ENCODE measurements around the gene LRRIQ4. TPM values are rescaled to one million over a fixed set of nuclear protein-coding genes. Genes with fewer than 3 reads are reported as not detected.

The LRRIQ4 gene
- total RNA-seq, 2 donors from 2014 or later: not detected

DNA sequence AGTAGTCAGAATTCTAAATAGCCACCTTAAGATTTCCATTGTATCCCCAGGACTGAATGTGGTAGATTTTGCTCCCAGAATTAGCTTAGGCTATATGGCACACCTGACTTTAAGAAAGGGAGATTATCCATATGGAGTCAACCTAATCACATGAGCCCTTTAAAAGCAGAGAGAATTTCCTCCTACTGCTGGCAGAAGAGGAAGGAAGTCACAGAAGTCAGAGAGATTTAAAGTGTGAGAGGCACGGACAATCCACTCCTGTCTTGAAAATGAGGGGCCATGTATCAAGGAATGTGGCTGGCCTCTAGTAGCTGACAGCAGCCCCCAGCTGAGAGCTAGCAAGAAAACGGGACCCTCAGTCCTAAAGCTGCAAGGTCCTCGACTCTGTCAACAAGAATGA lies 30.3 kb downstream of the LRRIQ4 start:
- H3K27me3 ChIP-seq (replicated peaks; ENCODE audit: insufficient read depth): no peaks in the 10 kb centered on the region
- no peak overlapping the region for H3K27ac ChIP-seq
- ATAC-seq (ENCODE audit: insufficient number of reproducible peaks, low FRiP score, low read depth) (no peak), DNase-seq (ENCODE audit: low spot score) (no peak)
- H3K4me1 ChIP-seq (ENCODE audit: control insufficient read depth in 1 of 2, low read depth in 2 of 2): no peaks in the 10 kb centered on the region
- H3K9me3 ChIP-seq: no peaks in the 10 kb centered on the region
- no peaks in the 10 kb centered on the region for H3K36me3 ChIP-seq
- no peak overlapping the region for H3K4me3 ChIP-seq
- TF ChIP-seq, protein P1, sequence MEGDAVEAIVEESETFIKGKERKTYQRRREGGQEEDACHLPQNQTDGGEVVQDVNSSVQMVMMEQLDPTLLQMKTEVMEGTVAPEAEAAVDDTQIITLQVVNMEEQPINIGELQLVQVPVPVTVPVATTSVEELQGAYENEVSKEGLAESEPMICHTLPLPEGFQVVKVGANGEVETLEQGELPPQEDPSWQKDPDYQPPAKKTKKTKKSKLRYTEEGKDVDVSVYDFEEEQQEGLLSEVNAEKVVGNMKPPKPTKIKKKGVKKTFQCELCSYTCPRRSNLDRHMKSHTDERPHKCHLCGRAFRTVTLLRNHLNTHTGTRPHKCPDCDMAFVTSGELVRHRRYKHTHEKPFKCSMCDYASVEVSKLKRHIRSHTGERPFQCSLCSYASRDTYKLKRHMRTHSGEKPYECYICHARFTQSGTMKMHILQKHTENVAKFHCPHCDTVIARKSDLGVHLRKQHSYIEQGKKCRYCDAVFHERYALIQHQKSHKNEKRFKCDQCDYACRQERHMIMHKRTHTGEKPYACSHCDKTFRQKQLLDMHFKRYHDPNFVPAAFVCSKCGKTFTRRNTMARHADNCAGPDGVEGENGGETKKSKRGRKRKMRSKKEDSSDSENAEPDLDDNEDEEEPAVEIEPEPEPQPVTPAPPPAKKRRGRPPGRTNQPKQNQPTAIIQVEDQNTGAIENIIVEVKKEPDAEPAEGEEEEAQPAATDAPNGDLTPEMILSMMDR (IDR thresholded peaks at IDR 0.05): no peak

DNA sequence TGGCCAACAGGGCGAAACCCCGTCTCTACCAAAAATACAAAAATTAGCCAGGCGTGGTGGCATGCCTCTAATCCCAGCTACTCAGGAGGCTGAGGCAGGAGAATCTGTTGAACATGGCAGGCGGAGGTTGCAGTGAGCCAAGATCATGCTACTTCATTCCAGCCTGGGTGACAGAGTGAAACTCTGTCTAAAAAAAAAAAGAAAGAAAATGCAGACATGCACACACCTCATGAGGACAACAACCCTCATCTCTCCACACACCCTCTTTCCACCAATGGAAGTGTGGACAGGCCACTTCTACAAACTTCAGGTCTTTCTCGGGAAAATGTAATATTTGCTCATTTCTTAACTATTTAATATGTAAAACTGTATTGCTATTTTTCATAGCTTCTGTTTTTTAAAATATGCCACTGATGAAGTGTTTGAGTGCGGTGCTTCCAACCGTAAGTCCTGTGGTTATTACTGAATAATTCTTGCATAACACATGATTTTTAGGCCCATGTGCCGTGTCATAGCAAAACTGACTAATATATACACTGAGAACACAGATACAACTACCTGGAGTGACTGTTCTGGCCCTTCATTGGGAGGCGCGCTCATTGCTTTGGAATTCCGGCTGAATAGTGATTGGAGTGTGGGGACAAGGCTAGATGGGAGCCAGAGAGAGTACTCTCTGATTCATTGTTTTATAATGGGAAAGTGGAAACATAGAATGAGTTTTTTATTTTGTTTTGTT lies 34.0 kb downstream of the LRRIQ4 start:
- Histone ChIP-seq H3K36me3 (no peaks in the 10 kb centered on the region), H3K27ac (no peak overlapping the region), H3K4me1 (ENCODE audit: control insufficient read depth in 1 of 2, low read depth in 2 of 2) (no peaks in the 10 kb centered on the region), H3K9me3 (no peaks in the 10 kb centered on the region), H3K27me3 (replicated peaks; ENCODE audit: insufficient read depth) (no peaks in the 10 kb centered on the region), H3K4me3 (no peak overlapping the region)
- DNase-seq (ENCODE audit: low spot score) (no peak), ATAC-seq (ENCODE audit: insufficient number of reproducible peaks, low FRiP score, low read depth) (no peak)
- TF ChIP-seq, protein P1 (IDR thresholded peaks at IDR 0.05): no peak

DNA sequence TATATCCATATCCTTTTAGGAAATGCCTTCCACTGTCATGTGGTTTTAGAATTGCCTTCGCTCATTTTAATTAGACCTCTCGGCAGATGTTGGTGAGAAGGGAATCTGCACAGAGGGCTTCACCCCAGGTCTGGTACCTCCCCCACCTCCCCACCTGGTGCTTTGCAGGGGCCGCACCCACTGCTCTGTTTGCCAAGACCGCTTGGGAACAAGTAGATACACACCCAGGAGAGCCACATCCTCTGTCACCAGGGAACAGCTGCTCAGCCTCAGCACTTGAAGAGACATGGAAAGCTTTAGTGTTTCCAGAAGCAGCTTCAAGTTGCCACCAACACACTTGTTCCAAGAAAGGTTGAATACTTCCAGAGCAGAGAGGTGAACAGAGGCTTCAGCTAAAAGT lies 35.2 kb downstream of the LRRIQ4 start:
- Histone ChIP-seq H3K36me3 (no peaks in the 10 kb centered on the region), H3K4me1 (ENCODE audit: control insufficient read depth in 1 of 2, low read depth in 2 of 2) (no peaks in the 10 kb centered on the region), H3K27ac (no peak overlapping the region), H3K9me3 (no peaks in the 10 kb centered on the region), H3K27me3 (replicated peaks; ENCODE audit: insufficient read depth) (no peaks in the 10 kb centered on the region), H3K4me3 (no peak overlapping the region)
- DNase-seq (ENCODE audit: low spot score): no peak
- no peak for ATAC-seq (ENCODE audit: insufficient number of reproducible peaks, low FRiP score, low read depth)
- TF ChIP-seq, protein P1 (IDR thresholded peaks at IDR 0.05): no peak

DNA sequence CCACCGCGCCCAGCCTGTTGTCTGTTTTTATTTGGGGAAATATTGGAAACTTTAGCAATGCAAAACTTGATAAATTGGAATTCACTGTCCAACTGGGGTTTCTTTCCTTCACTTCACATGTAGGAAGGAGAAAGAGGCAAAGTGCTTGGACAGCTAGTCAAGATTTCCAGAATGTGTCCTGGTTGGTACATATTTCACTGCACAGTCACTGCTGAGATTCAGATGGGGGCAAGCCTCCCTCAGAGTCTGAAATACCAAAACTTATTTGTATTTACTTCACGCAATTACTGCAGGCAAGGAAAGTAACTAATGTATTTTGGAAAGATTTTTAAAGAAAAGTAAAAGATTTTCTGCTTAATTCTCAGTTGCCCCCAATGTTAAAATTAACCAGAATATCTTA lies 36.1 kb downstream of the LRRIQ4 start:
- no peaks in the 10 kb centered on the region for H3K36me3 ChIP-seq
- no peak overlapping the region for H3K27ac ChIP-seq
- TF ChIP-seq, protein P1 (IDR thresholded peaks at IDR 0.05): no peak
- no peak overlapping the region for H3K4me3 ChIP-seq
- no peaks in the 10 kb centered on the region for H3K27me3 ChIP-seq (replicated peaks; ENCODE audit: insufficient read depth)
- ATAC-seq (ENCODE audit: insufficient number of reproducible peaks, low FRiP score, low read depth) (no peak), DNase-seq (ENCODE audit: low spot score) (no peak)
- no peaks in the 10 kb centered on the region for H3K9me3 ChIP-seq
- H3K4me1 ChIP-seq (ENCODE audit: control insufficient read depth in 1 of 2, low read depth in 2 of 2): no peaks in the 10 kb centered on the region

DNA sequence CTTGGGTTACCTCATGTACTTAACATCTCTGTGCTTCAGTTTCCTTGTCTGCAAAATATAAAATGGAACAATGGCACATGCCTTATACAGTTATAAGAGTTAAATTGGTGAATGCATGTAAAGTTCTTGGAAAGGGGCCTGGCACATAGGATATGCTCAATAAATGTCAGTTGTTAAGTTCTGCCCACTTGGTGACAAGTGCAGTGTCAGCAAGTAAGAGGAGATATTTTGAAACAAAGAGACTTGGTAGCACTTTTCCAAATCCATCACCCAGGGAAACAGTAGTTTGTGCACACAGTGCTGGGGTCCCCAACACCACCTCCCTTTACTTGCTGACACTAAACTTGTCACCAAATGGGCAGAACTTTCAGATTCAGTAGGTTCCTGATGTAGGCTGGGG lies 37.9 kb downstream of the LRRIQ4 start:
- ATAC-seq (ENCODE audit: insufficient number of reproducible peaks, low FRiP score, low read depth): no peak
- H3K27ac ChIP-seq: no peak overlapping the region

More for the DNA sequence above, 37.9 kb downstream of the LRRIQ4 start:
- Histone ChIP-seq H3K4me1 (ENCODE audit: control insufficient read depth in 1 of 2, low read depth in 2 of 2) (no peaks in the 10 kb centered on the region), H3K36me3 (no peaks in the 10 kb centered on the region), H3K27me3 (replicated peaks; ENCODE audit: insufficient read depth) (no peaks in the 10 kb centered on the region), H3K9me3 (no peaks in the 10 kb centered on the region), H3K4me3 (no peak overlapping the region)
- TF ChIP-seq, protein P1 (IDR thresholded peaks at IDR 0.05): no peak
- DNase-seq (ENCODE audit: low spot score): no peak
